DOHH2 (cell line): Measurements from ENCODE around the gene MXD4.

Experiments
- H3F3A ChIP-seq: fragments of 200-600 bp; sonication (generic), shearing (Covaris generic); 2 replicates; pipeline ENCODE4 v1.6.0; 2016; ENCODE audit warnings: antibody characterized with exemption, mild to moderate bottlenecking; ENCODE audit not compliant: control insufficient read depth, insufficient read depth
- H3K27ac ChIP-seq: fragments of 200-600 bp; sonication (generic); 2 replicates; pipeline ENCODE4 v1.5.1; 2014; ENCODE audit warnings: low read depth, mild to moderate bottlenecking, low read length, moderate library complexity
- H3K27me3 ChIP-seq: fragments of 200-600 bp; sonication (generic); 2 replicates; pipeline ENCODE4 v1.6.1; 2014; ENCODE audit warnings: mild to moderate bottlenecking, low read length, mixed read lengths; ENCODE audit not compliant: control insufficient read depth
- H3K36me3 ChIP-seq: fragments of 200-600 bp; sonication (generic); 2 replicates; pipeline ENCODE4 v1.6.1; 2014; ENCODE audit warnings: mild to moderate bottlenecking, low read length, moderate library complexity, mixed read lengths; ENCODE audit not compliant: control insufficient read depth
- H3K4me1 ChIP-seq: fragments of 200-600 bp; sonication (generic); 2 replicates; pipeline ENCODE4 v1.6.1; 2014; ENCODE audit warnings: mild to moderate bottlenecking, low read length, mixed read lengths; ENCODE audit not compliant: control insufficient read depth
- H3K4me2 ChIP-seq: fragments of 200-600 bp; sonication (generic); 2 replicates; pipeline ENCODE4 v1.6.0; 2014; ENCODE audit warnings: mild to moderate bottlenecking, low read length, moderate library complexity
- H3K4me3 ChIP-seq: fragments of 200-600 bp; sonication (generic); 2 replicates; pipeline ENCODE4 v1.5.1; 2014; ENCODE audit warnings: mild to moderate bottlenecking, low read length, mixed read lengths
- H3K79me2 ChIP-seq: fragments of 200-600 bp; sonication (generic); 2 replicates; pipeline ENCODE4 v1.6.1; 2014; ENCODE audit warnings: mild to moderate bottlenecking, low read length, mixed read lengths; ENCODE audit not compliant: control insufficient read depth
- H3K9me2 ChIP-seq: fragments of 200-600 bp; sonication (generic); replicated peaks from 2 replicates; pipeline ENCODE4 v1.6.1; 2014; ENCODE audit warnings: mild to moderate bottlenecking, low read length, mixed read lengths; ENCODE audit not compliant: control insufficient read depth
- H3K9me3 ChIP-seq: fragments of 200-600 bp; sonication (generic); 2 replicates; pipeline ENCODE4 v1.6.1; 2014; ENCODE audit warnings: antibody characterized with exemption, low read length, mixed read lengths; ENCODE audit not compliant: control insufficient read depth, insufficient read depth
- H4K20me1 ChIP-seq: fragments of 200-600 bp; sonication (generic); 2 replicates; pipeline ENCODE4 v1.6.0; 2014; ENCODE audit warnings: low read depth, mild to moderate bottlenecking, antibody characterized with exemption, low read length, moderate library complexity; ENCODE audit not compliant: control insufficient read depth, insufficient read depth
- EZH2phosphoT487 ChIP-seq: fragments of 200-600 bp; sonication (generic); IDR thresholded peaks from 2 replicates; pipeline ENCODE4 v1.6.1; 2017; ENCODE audit warnings: borderline replicate concordance, mild to moderate bottlenecking, antibody characterized with exemption, low read length, moderate library complexity, mixed read lengths
- TF ChIP-seq, protein P1 (sequence below): fragments of 200-600 bp; sonication (generic); IDR thresholded peaks from one replicate; pipeline ENCODE4 v1.5.1; 2014; ENCODE audit warnings: antibody characterized with exemption, mild to moderate bottlenecking, low read depth, low read length; ENCODE audit not compliant: poor library complexity, severe bottlenecking

Gene MXD4

DNA sequence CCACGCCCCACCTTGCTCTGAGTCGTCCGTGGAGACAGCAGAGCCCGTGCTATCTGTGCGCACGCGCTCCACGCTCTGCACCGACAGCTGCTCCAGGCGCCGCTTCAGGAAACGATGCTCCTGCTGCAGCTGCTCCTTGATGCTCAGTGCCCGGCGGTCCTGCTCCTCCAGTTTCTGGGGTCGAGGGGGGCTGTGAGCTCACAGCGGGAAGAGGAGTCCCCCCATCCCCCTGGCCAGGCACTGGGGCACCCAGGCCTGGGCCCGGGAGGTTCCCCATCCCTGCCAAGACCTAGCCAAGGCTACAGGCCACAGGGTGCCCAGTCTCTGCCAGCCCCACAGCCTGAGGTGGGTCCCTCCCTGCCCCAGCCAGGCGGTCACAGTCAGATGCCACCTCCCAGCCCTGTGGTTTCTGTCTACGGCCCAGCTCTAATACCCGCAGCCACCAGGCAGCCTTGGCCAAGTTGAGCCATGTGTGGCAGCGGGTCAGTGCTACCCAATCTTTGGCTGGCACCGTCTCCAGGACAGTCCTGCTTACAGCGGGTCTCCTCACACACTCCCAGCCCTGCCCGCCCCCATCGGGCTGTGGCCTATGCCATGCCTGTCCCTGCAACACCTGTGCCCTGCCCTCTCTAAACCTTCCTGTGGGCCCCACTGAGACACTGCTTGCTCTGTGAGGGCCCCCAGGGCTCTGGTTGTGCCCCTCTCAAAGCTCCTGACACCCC lies 10.7 kb downstream of the MXD4 start:
- H3K27me3 ChIP-seq = no peaks in the 10 kb centered on the region
- H3K4me3 ChIP-seq = no peak overlapping the region
- no peaks in the 10 kb centered on the region for H4K20me1 ChIP-seq
- no peak overlapping the region for H3K4me2 ChIP-seq
- H3K27ac ChIP-seq = no peak overlapping the region
- no peaks in the 10 kb centered on the region for H3K36me3 ChIP-seq
- no peaks in the 10 kb centered on the region for H3F3A ChIP-seq
- H3K9me2 ChIP-seq = no peaks in the 10 kb centered on the region
- TF ChIP-seq, protein P1, sequence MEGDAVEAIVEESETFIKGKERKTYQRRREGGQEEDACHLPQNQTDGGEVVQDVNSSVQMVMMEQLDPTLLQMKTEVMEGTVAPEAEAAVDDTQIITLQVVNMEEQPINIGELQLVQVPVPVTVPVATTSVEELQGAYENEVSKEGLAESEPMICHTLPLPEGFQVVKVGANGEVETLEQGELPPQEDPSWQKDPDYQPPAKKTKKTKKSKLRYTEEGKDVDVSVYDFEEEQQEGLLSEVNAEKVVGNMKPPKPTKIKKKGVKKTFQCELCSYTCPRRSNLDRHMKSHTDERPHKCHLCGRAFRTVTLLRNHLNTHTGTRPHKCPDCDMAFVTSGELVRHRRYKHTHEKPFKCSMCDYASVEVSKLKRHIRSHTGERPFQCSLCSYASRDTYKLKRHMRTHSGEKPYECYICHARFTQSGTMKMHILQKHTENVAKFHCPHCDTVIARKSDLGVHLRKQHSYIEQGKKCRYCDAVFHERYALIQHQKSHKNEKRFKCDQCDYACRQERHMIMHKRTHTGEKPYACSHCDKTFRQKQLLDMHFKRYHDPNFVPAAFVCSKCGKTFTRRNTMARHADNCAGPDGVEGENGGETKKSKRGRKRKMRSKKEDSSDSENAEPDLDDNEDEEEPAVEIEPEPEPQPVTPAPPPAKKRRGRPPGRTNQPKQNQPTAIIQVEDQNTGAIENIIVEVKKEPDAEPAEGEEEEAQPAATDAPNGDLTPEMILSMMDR = no peak
- TF ChIP-seq EZH2phosphoT487 = no peak
- H3K4me1 ChIP-seq = no peaks in the 10 kb centered on the region
- H3K9me3 ChIP-seq = no peaks in the 10 kb centered on the region
- H3K79me2 ChIP-seq = no peaks in the 10 kb centered on the region

DNA sequence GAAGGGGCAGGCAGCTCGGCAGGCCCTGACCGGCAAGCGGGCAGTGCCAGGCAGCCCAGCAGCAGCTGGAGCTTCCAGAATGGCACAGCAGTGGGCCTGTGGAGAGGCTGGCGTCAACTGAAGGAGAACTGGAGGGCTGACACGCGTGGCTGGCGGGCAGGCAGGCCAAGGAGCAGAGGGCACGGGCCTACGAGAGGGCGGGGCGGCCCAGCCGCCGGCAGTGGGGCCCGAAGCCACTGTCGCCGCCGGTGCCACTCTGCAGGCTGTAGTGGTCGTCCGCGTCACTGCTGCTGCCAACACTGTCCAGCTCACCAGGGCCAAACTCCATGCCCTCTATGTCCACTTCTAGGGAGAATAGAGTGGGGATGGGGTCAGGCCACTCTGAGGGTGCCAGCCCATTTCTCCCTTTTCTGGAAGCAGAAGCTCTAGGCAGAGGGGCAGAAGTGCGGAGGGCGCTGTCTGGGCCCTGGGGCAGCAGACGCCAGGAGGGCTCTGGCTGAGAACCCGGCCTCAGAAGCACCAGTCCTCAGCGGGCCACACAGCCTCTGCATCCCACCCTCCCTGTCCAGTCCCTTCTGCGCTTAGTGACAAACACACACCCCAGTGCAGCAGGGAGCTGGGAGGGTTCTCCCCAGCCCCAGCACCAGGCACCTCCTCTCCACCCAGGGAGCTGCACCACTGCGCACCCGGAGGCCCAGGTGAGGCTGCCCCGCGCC lies 11.4 kb downstream of the MXD4 start:
- H3K27ac ChIP-seq = no peak overlapping the region
- H3K27me3 ChIP-seq = no peaks in the 10 kb centered on the region
- TF ChIP-seq EZH2phosphoT487 = no peak
- TF ChIP-seq, protein P1 = no peak
- H3K4me3 ChIP-seq = no peak overlapping the region
- no peaks in the 10 kb centered on the region for H3K4me1 ChIP-seq
- no peaks in the 10 kb centered on the region for H4K20me1 ChIP-seq
- H3K36me3 ChIP-seq = no peaks in the 10 kb centered on the region
- H3K9me3 ChIP-seq = no peaks in the 10 kb centered on the region
- no peaks in the 10 kb centered on the region for H3F3A ChIP-seq
- H3K4me2 ChIP-seq = no peak overlapping the region
- H3K9me2 ChIP-seq = no peaks in the 10 kb centered on the region
- no peaks in the 10 kb centered on the region for H3K79me2 ChIP-seq

DNA sequence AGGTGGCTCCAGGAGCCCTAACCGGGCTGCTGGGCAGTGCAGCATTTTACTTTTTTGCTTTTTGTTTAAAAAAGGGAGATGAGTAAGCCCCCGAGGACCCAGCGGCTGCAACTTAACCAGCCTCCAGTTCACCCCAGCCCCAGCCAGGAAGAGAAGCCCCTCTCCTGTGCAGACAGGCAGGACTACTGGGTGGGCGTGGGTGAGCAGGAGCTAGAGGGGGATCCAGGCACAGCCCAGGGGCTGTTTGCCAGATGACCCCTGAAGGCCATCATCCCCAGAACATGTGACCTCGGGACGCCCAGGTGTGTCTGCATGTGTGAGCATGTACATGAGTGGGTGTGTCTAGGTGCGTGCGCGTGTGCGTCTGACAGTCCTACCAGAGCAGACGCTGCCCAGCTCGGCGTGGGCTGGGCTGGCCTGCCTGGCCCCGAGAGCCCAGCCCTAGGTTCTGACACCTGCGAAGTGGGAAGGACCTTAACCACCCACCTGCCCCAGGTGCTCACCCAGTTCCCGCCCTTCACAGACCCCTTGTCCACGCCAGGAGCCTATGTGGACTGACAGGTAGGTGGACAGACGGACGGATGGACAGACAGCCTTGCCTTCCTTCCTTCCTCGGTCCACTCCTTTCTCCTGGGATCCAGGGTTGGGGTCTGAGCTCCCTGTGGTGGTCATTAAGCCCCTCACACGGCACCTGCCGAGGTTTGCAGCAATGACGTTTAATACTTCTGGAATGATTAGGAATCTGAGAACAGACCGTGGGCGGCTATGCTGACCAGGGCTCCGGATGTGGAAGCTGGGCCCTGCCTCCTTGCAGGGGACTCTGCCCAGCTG lies 12.2 kb downstream of the MXD4 start:
- Histone ChIP-seq H3K4me3 (no peak overlapping the region), H3K27me3 (no peaks in the 10 kb centered on the region), H3K9me3 (no peaks in the 10 kb centered on the region), H3F3A (no peaks in the 10 kb centered on the region; the same call in 1 of the 2 replicates), H3K9me2 (no peaks in the 10 kb centered on the region), H4K20me1 (no peaks in the 10 kb centered on the region), H3K27ac (no peak overlapping the region), H3K4me2 (no peak overlapping the region), H3K79me2 (no peaks in the 10 kb centered on the region), H3K36me3 (no peaks in the 10 kb centered on the region), H3K4me1 (no peaks in the 10 kb centered on the region)
- TF ChIP-seq, protein P1 = no peak
- no peak for TF ChIP-seq EZH2phosphoT487
